H9 (cell line): Measurements from ENCODE around the gene CPXM2. TPM values are rescaled to one million over a fixed set of nuclear protein-coding genes. Genes with fewer than 3 reads are reported as not detected.

Experiments
- DNase-seq: peaks from one replicate; pipeline ENCODE4 v3.0.0-alpha.2; 2017
- H2AFZ ChIP-seq: one replicate; pipeline ENCODE4 v1.6.1; 2013; ENCODE audit warnings: mild to moderate bottlenecking, low read length, control low read depth, moderate library complexity
- H2AK5ac ChIP-seq: 2 replicates; pipeline ENCODE4 v1.6.1; 2013; ENCODE audit warnings: low read length, control low read depth, mixed read lengths; ENCODE audit not compliant: insufficient read length
- H2BK120ac ChIP-seq: one replicate; pipeline ENCODE4 v1.6.1; 2013; ENCODE audit warnings: low read depth, mild to moderate bottlenecking, low read length, control low read depth, inconsistent platforms; ENCODE audit not compliant: poor library complexity, severe bottlenecking
- H2BK12ac ChIP-seq: 2 replicates; pipeline ENCODE4 v1.6.1; 2013; ENCODE audit warnings: low read length, control low read depth, mixed read lengths, low read depth; ENCODE audit not compliant: insufficient read length
- H2BK15ac ChIP-seq: 2 replicates; pipeline ENCODE4 v1.6.1; 2013; ENCODE audit warnings: low read depth, low read length, control low read depth
- H2BK20ac ChIP-seq: one replicate; pipeline ENCODE4 v1.6.1; 2013; ENCODE audit warnings: low read depth, mild to moderate bottlenecking, low read length, control low read depth, inconsistent platforms; ENCODE audit not compliant: poor library complexity, severe bottlenecking
- H2BK5ac ChIP-seq: 2 replicates; pipeline ENCODE4 v1.6.1; 2013; ENCODE audit warnings: low read length, control low read depth, mixed read lengths; ENCODE audit not compliant: insufficient read length
- H3K14ac ChIP-seq: 2 replicates; pipeline ENCODE4 v1.6.1; 2013; ENCODE audit warnings: low read length, control low read depth; ENCODE audit not compliant: insufficient read depth
- H3K18ac ChIP-seq: 2 replicates; pipeline ENCODE4 v1.6.1; 2013; ENCODE audit warnings: low read depth, mild to moderate bottlenecking, mixed read lengths, low read length, control low read depth; ENCODE audit not compliant: insufficient read length
- H3K23ac ChIP-seq: 2 replicates; pipeline ENCODE4 v1.6.1; 2013; ENCODE audit warnings: low read length, control low read depth, mixed read lengths, low read depth; ENCODE audit not compliant: insufficient read length
- H3K23me2 ChIP-seq: 2 replicates; pipeline ENCODE4 v1.6.1; 2013; ENCODE audit warnings: low read depth, mild to moderate bottlenecking, mixed read lengths, low read length, control low read depth; ENCODE audit not compliant: insufficient read length, poor library complexity, severe bottlenecking
- H3K27ac ChIP-seq: 2 replicates; pipeline ENCODE4 v1.5.1; 2013; ENCODE audit warnings: low read length, control low read depth, mixed read lengths, low read depth; ENCODE audit not compliant: insufficient read length
- H3K27me3 ChIP-seq: 2 replicates; pipeline ENCODE4 v1.6.1; 2013; ENCODE audit warnings: low read length, control low read depth, inconsistent platforms; ENCODE audit not compliant: insufficient read depth
- H3K4ac ChIP-seq: 2 replicates; pipeline ENCODE4 v1.6.1; 2013; ENCODE audit warnings: low read depth, mild to moderate bottlenecking, control low read depth, inconsistent platforms, low read length, moderate library complexity
- H3K4me1 ChIP-seq: 2 replicates; pipeline ENCODE4 v1.6.1; 2013; ENCODE audit warnings: low read length, control low read depth, inconsistent platforms; ENCODE audit not compliant: insufficient read depth
- H3K4me2 ChIP-seq: 2 replicates; pipeline ENCODE4 v1.6.1; 2013; ENCODE audit warnings: low read length, control low read depth, mixed read lengths; ENCODE audit not compliant: insufficient read length, insufficient read depth
- H3K56ac ChIP-seq: 2 replicates; pipeline ENCODE4 v1.6.1; 2013; ENCODE audit warnings: low read depth, mild to moderate bottlenecking, mixed read lengths, low read length, control low read depth; ENCODE audit not compliant: insufficient read length
- H3K79me1 ChIP-seq: 2 replicates; pipeline ENCODE4 v1.6.1; 2013; ENCODE audit warnings: low read depth, mild to moderate bottlenecking, moderate library complexity, low read length, control low read depth, inconsistent platforms; ENCODE audit not compliant: insufficient read depth, poor library complexity, severe bottlenecking
- H3K79me2 ChIP-seq: 2 replicates; pipeline ENCODE4 v1.6.1; 2013; ENCODE audit warnings: low read length, control low read depth, inconsistent platforms; ENCODE audit not compliant: insufficient read depth
- H3K9ac ChIP-seq: 2 replicates; pipeline ENCODE4 v1.6.1; 2013; ENCODE audit warnings: low read length, control low read depth, mixed read lengths; ENCODE audit not compliant: insufficient read length; ENCODE audit errors: extremely low read depth
- H3K9me3 ChIP-seq: one replicate; pipeline ENCODE4 v1.6.1; 2013; ENCODE audit warnings: low read depth, low read length, inconsistent platforms; ENCODE audit not compliant: control insufficient read depth
- H3T11ph ChIP-seq: one replicate; pipeline ENCODE4 v1.6.1; 2013; ENCODE audit warnings: mild to moderate bottlenecking, low read length, control low read depth, inconsistent platforms
- H4K20me1 ChIP-seq: one replicate; pipeline ENCODE4 v1.6.1; 2013; ENCODE audit not compliant: control insufficient read depth, insufficient read length, insufficient read depth
- H4K5ac ChIP-seq: 2 replicates; pipeline ENCODE4 v1.6.1; 2013; ENCODE audit warnings: low read depth, mild to moderate bottlenecking, mixed read lengths, low read length, control low read depth; ENCODE audit not compliant: insufficient read length
- H4K8ac ChIP-seq: replicated peaks from 2 replicates; pipeline ENCODE4 v1.6.1; 2013; ENCODE audit warnings: low read length, control low read depth, mixed read lengths, low read depth; ENCODE audit not compliant: insufficient read length
- H4K91ac ChIP-seq: 2 replicates; pipeline ENCODE4 v1.6.1; 2013; ENCODE audit warnings: low read depth, mild to moderate bottlenecking, moderate library complexity, mixed read lengths, low read length, control low read depth; ENCODE audit not compliant: insufficient read length
- H3K27ac Mint-ChIP-seq, 3 experiments: 2 replicates in 2 of 3; 3 replicates in 1 of 3; pipeline ENCODE4 v1.8.0; 2020 to 2021; ENCODE audit warnings: mixed read lengths in 3 of 3, mild to moderate bottlenecking in 1 of 3, moderate library complexity in 1 of 3
- H3K27me3 Mint-ChIP-seq: 2 replicates; pipeline ENCODE4 v1.8.0; 2021; ENCODE audit warnings: low read depth, mild to moderate bottlenecking, moderate library complexity, mixed read lengths
- H3K36me3 Mint-ChIP-seq, 3 experiments: 2 replicates in 2 of 3; 3 replicates in 1 of 3; pipeline ENCODE4 v1.8.0; 2020 to 2021; ENCODE audit warnings: low read depth in 3 of 3, mixed read lengths in 3 of 3; ENCODE audit not compliant: insufficient read depth in 1 of 3
- H3K4me1 Mint-ChIP-seq, 2 experiments: 2 replicates each; pipeline ENCODE4 v1.8.0; 2020; ENCODE audit warnings: mixed read lengths in 2 of 2
- H3K4me3 Mint-ChIP-seq, 2 experiments: 2 replicates in 1 of 2; 3 replicates in 1 of 2; pipeline ENCODE4 v1.8.0; 2020 to 2021; ENCODE audit warnings: mild to moderate bottlenecking in 2 of 2, mixed read lengths in 2 of 2, moderate library complexity in 1 of 2
- H3K9me3 Mint-ChIP-seq, 2 experiments: 2 replicates in 1 of 2; 3 replicates in 1 of 2; pipeline ENCODE4 v1.8.0; 2020; ENCODE audit warnings: mild to moderate bottlenecking in 2 of 2, mixed read lengths in 2 of 2, moderate library complexity in 1 of 2
- WGBS: extraction: QIAGEN DNeasy Blood & Tissue Kit; methylation state at CpG from one replicate; pipeline ENCODE4 v1.1.7; 2013; ENCODE audit warnings: missing lambda C conversion rate, low lambda C conversion rate, mixed read lengths; ENCODE audit not compliant: insufficient read length; ENCODE audit errors: extremely low coverage; 5-methylcytosine and 5-hydroxymethylcytosine counted together
- total RNA-seq: library from RNA; stranded (reverse); gene quantifications from 2 replicates; pipeline ENCODE4 v1.2.1, GENCODE V29; 2021
- TF ChIP-seq, protein P1 (sequence below): fragments of 200-600 bp; sonication (generic); conservative IDR thresholded peaks from 3 replicates; pipeline ENCODE4 v1.8.0; 2021; ENCODE audit warnings: antibody characterized with exemption, mild to moderate bottlenecking

Gene CPXM2
- total RNA-seq, 1 experiment from 2014 or later: 1.7 TPM

DNA sequence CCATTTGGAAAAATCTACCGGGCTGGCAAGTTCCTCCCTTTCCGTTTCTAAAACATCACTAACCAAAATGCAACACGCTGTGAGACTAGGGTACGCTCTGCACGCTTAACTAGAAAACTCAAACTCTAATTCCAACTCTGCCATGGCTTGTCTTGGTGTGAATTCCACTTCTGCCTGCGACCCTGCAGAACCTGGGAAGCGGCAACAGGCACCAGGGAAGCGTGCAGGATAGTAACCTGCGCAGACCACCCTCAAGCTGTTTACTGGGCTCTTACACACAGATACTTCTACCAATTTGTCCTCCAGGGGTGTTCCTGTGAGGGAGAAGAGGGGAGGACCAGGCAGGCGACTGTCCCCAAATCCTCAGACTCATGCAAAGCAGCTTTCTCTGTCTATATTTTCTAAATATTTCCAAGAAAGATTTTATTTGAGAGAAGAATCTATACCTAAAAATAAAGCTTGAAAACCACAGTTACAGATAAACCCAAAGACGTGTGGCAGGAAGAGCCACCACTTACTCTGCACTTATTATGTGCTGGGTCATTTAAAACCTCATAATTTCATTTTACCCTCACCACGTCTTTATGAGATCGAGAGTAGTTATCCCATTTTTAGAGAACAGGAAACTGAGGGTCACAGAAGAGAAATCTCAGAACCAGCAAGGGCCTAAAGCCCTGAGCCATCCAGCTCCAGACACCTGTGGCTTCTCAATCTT, 52.9 kb downstream of the CPXM2 start:
- Histone ChIP-seq H3K9me3 (no peaks in the 10 kb centered on the region), H3K4me2 (no peak overlapping the region), H3K4ac (no peak overlapping the region), H2BK20ac (no peak overlapping the region), H2BK120ac (no peak overlapping the region), H3T11ph (no peak overlapping the region), H4K91ac (no peak overlapping the region), H2BK5ac (no peak overlapping the region), H3K56ac (no peak overlapping the region), H3K23me2 (no peaks in the 10 kb centered on the region), H3K18ac (no peak overlapping the region), H3K4me1 (no peaks in the 10 kb centered on the region), H3K9ac (no peak overlapping the region), H2AK5ac (no peak overlapping the region), H3K79me1 (no peaks in the 10 kb centered on the region), H4K5ac (no peak overlapping the region), H3K27ac (no peak overlapping the region), H4K8ac (no peak overlapping the region), H2BK15ac (no peak overlapping the region), H4K20me1 (no peaks in the 10 kb centered on the region), H2AFZ (no peak overlapping the region), H3K79me2 (no peaks in the 10 kb centered on the region), H3K23ac (no peak overlapping the region), H2BK12ac (no peak overlapping the region), H3K27me3 (no peaks in the 10 kb centered on the region), H3K14ac (peak overlapping the region; percentile 59)
- H3K27me3 Mint-ChIP-seq: peaks cover 6% of the 10 kb centered on the region
- no peak overlapping the region for H3K4me3 Mint-ChIP-seq
- no peaks in the 10 kb centered on the region for H3K9me3 Mint-ChIP-seq
- no peak overlapping the region; a peak in 1 of 7 replicates for H3K27ac Mint-ChIP-seq
- WGBS: no CpG with 5 or more reads among the region's 13 CpGs
- peaks cover 16 to 28% of the 10 kb centered on the region in 2 experiments for H3K4me1 Mint-ChIP-seq
- H3K36me3 Mint-ChIP-seq: peaks cover 0 to 3% (median 0%) of the 10 kb centered on the region in 3 experiments; a peak in 3 of 7 replicates
- no peak for DNase-seq
- TF ChIP-seq, protein P1, sequence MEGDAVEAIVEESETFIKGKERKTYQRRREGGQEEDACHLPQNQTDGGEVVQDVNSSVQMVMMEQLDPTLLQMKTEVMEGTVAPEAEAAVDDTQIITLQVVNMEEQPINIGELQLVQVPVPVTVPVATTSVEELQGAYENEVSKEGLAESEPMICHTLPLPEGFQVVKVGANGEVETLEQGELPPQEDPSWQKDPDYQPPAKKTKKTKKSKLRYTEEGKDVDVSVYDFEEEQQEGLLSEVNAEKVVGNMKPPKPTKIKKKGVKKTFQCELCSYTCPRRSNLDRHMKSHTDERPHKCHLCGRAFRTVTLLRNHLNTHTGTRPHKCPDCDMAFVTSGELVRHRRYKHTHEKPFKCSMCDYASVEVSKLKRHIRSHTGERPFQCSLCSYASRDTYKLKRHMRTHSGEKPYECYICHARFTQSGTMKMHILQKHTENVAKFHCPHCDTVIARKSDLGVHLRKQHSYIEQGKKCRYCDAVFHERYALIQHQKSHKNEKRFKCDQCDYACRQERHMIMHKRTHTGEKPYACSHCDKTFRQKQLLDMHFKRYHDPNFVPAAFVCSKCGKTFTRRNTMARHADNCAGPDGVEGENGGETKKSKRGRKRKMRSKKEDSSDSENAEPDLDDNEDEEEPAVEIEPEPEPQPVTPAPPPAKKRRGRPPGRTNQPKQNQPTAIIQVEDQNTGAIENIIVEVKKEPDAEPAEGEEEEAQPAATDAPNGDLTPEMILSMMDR: no peak
